Measurements from ENCODE around the gene MAPK8. TPM values are rescaled to one million over a fixed set of nuclear protein-coding genes. Genes with fewer than 3 reads are reported as not detected.

MAPK8 gene
- total RNA-seq, 2 experiments from 2014 or later: 43.2 to 44.8 TPM

- no peak overlapping the region for H3K27ac Mint-ChIP-seq
- H3K27me3 Mint-ChIP-seq: no peaks in the 10 kb centered on the region
- H3K36me3 Mint-ChIP-seq: peaks cover 8% of the 10 kb centered on the region
- peaks cover 3% of the 10 kb centered on the region for H3K9me3 Mint-ChIP-seq
- H3K4me3 Mint-ChIP-seq: no peak overlapping the region
- no peak for DNase-seq
- H3K4me1 Mint-ChIP-seq: peaks cover 8% of the 10 kb centered on the region
These were observed 63.0 kb downstream of the MAPK8 start for GRCh38 chr10:48369501-48369900.

- Mint-ChIP-seq H3K27me3 (no peaks in the 10 kb centered on the region), H3K9me3 (peaks cover 26% of the 10 kb centered on the region), H3K27ac (no peak overlapping the region), H3K4me1 (peaks cover 3% of the 10 kb centered on the region), H3K36me3 (peaks cover 23% of the 10 kb centered on the region), H3K4me3 (no peak overlapping the region)
- no peak for DNase-seq
These were observed 71.5 kb downstream of the MAPK8 start for GRCh38 chr10:48377751-48378530.

- no peak for DNase-seq
- H3K27me3 Mint-ChIP-seq: no peaks in the 10 kb centered on the region
- H3K4me3 Mint-ChIP-seq: no peak overlapping the region
- H3K36me3 Mint-ChIP-seq: peaks cover 22% of the 10 kb centered on the region
- H3K9me3 Mint-ChIP-seq: peaks cover 28% of the 10 kb centered on the region
- H3K27ac Mint-ChIP-seq: no peak overlapping the region
- H3K4me1 Mint-ChIP-seq: peaks cover 6% of the 10 kb centered on the region
These were observed 72.2 kb downstream of the MAPK8 start for GRCh38 chr10:48378675-48379074.

GRCh38 chr10:48381971-48382370 is 75.5 kb downstream of the MAPK8 start:
- Mint-ChIP-seq H3K36me3 (peaks cover 20% of the 10 kb centered on the region), H3K4me3 (no peak overlapping the region), H3K9me3 (peaks cover 16% of the 10 kb centered on the region), H3K27me3 (no peaks in the 10 kb centered on the region), H3K27ac (no peak overlapping the region), H3K4me1 (peaks cover 7% of the 10 kb centered on the region)
- no peak for DNase-seq

GRCh38 chr10:48382982-48383381 is 76.5 kb downstream of the MAPK8 start:
- peaks cover 15% of the 10 kb centered on the region for H3K9me3 Mint-ChIP-seq
- H3K4me1 Mint-ChIP-seq: peaks cover 9% of the 10 kb centered on the region
- H3K36me3 Mint-ChIP-seq: peaks cover 20% of the 10 kb centered on the region
- no peak overlapping the region for H3K4me3 Mint-ChIP-seq
- H3K27ac Mint-ChIP-seq: no peak overlapping the region
- no peak for DNase-seq
- H3K27me3 Mint-ChIP-seq: no peaks in the 10 kb centered on the region

GRCh38 chr10:48383393-48383792 is 76.9 kb downstream of the MAPK8 start:
- Mint-ChIP-seq H3K27ac (no peak overlapping the region), H3K27me3 (no peaks in the 10 kb centered on the region), H3K9me3 (peaks cover 14% of the 10 kb centered on the region), H3K4me1 (peaks cover 9% of the 10 kb centered on the region), H3K36me3 (peaks cover 20% of the 10 kb centered on the region), H3K4me3 (no peak overlapping the region)
- DNase-seq: no peak

GRCh38 chr10:48384699-48384982 is 78.2 kb downstream of the MAPK8 start:
- DNase-seq: no peak
- Mint-ChIP-seq H3K4me3 (no peak overlapping the region), H3K36me3 (peaks cover 11% of the 10 kb centered on the region), H3K27ac (no peak overlapping the region), H3K9me3 (peaks cover 9% of the 10 kb centered on the region), H3K27me3 (no peaks in the 10 kb centered on the region), H3K4me1 (peaks cover 18% of the 10 kb centered on the region)

- Mint-ChIP-seq H3K27me3 (no peaks in the 10 kb centered on the region), H3K4me3 (peak overlapping the region; percentile 2), H3K27ac (no peak overlapping the region), H3K9me3 (no peaks in the 10 kb centered on the region), H3K36me3 (peaks cover 9% of the 10 kb centered on the region), H3K4me1 (peaks cover 47% of the 10 kb centered on the region)
- no peak for DNase-seq
These were observed 82.8 kb downstream of the MAPK8 start for GRCh38 chr10:48389272-48389671.

- DNase-seq: no peak
- Mint-ChIP-seq H3K9me3 (no peaks in the 10 kb centered on the region), H3K36me3 (peaks cover 9% of the 10 kb centered on the region), H3K4me3 (no peak overlapping the region), H3K27ac (no peak overlapping the region), H3K4me1 (peaks cover 44% of the 10 kb centered on the region), H3K27me3 (no peaks in the 10 kb centered on the region)
These were observed 83.5 kb downstream of the MAPK8 start for GRCh38 chr10:48389846-48390557.

GRCh38 chr10:48390558-48390871 is 84.0 kb downstream of the MAPK8 start:
- H3K4me1 Mint-ChIP-seq: peaks cover 44% of the 10 kb centered on the region
- H3K36me3 Mint-ChIP-seq: peaks cover 9% of the 10 kb centered on the region
- DNase-seq: no peak
- no peak overlapping the region for H3K27ac Mint-ChIP-seq
- no peaks in the 10 kb centered on the region for H3K9me3 Mint-ChIP-seq
- H3K27me3 Mint-ChIP-seq: no peaks in the 10 kb centered on the region
- H3K4me3 Mint-ChIP-seq: no peak overlapping the region

GRCh38 chr10:48390933-48391845 is 84.7 kb downstream of the MAPK8 start:
- Mint-ChIP-seq H3K27me3 (no peaks in the 10 kb centered on the region), H3K27ac (peak overlapping the region; percentile 61), H3K9me3 (no peaks in the 10 kb centered on the region), H3K4me3 (no peak overlapping the region), H3K4me1 (peaks cover 44% of the 10 kb centered on the region), H3K36me3 (peaks cover 8% of the 10 kb centered on the region)
- peak; percentile 7 for DNase-seq

- no peak for DNase-seq
- Mint-ChIP-seq H3K4me3 (no peak overlapping the region), H3K27ac (no peak overlapping the region), H3K36me3 (peaks cover 8% of the 10 kb centered on the region), H3K27me3 (no peaks in the 10 kb centered on the region), H3K4me1 (peaks cover 44% of the 10 kb centered on the region), H3K9me3 (no peaks in the 10 kb centered on the region)
These were observed 85.5 kb downstream of the MAPK8 start for GRCh38 chr10:48391994-48392393.

GRCh38 chr10:48398261-48398660 is 91.8 kb downstream of the MAPK8 start:
- no peaks in the 10 kb centered on the region for H3K27me3 Mint-ChIP-seq
- H3K27ac Mint-ChIP-seq: no peak overlapping the region
- H3K36me3 Mint-ChIP-seq: peaks cover 3% of the 10 kb centered on the region
- no peak for DNase-seq
- H3K4me3 Mint-ChIP-seq: no peak overlapping the region
- H3K9me3 Mint-ChIP-seq: no peaks in the 10 kb centered on the region
- peaks cover 16% of the 10 kb centered on the region for H3K4me1 Mint-ChIP-seq

GRCh38 chr10:48399056-48399541 is 92.6 kb downstream of the MAPK8 start:
- no peak overlapping the region for H3K4me3 Mint-ChIP-seq
- H3K9me3 Mint-ChIP-seq: no peaks in the 10 kb centered on the region
- DNase-seq: no peak
- H3K27ac Mint-ChIP-seq: no peak overlapping the region
- peaks cover 11% of the 10 kb centered on the region for H3K4me1 Mint-ChIP-seq
- H3K27me3 Mint-ChIP-seq: no peaks in the 10 kb centered on the region
- no peaks in the 10 kb centered on the region for H3K36me3 Mint-ChIP-seq

- no peak overlapping the region for H3K4me3 Mint-ChIP-seq
- peaks cover 3% of the 10 kb centered on the region for H3K36me3 Mint-ChIP-seq
- no peak for DNase-seq
- H3K4me1 Mint-ChIP-seq: peaks cover 11% of the 10 kb centered on the region
- no peak overlapping the region for H3K27ac Mint-ChIP-seq
- H3K9me3 Mint-ChIP-seq: no peaks in the 10 kb centered on the region
- H3K27me3 Mint-ChIP-seq: no peaks in the 10 kb centered on the region
These were observed 93.1 kb downstream of the MAPK8 start for GRCh38 chr10:48399551-48399950.

Measured in activated naive CD8-positive, alpha-beta T cell treated with anti-CD3 and anti-CD28 coated beads for 36 hours (primary cell).